Liver (tissue), 9 donors: ENCODE data around the gene CDHR2. TPM values are rescaled to one million over a fixed set of nuclear protein-coding genes. Genes with fewer than 3 reads are reported as not detected.

Experiments
- DNase-seq: peaks from one replicate; pipeline ENCODE4 v3.0.0-alpha.2; 2017; ENCODE audit warnings: low spot score
- H3K27ac ChIP-seq, 2 donors: one replicate each; pipeline ENCODE4 v1.7.0; 2013; ENCODE audit warnings: inconsistent platforms in 2 of 2, low read length in 2 of 2, control low read depth in 1 of 2, low read depth in 1 of 2, mild to moderate bottlenecking in 1 of 2
- H3K27me3 ChIP-seq, 4 donors: one replicate each; pipeline versions ENCODE4 v1.6.1 to v1.7.0; 2013; ENCODE audit warnings: low read length in 3 of 4, inconsistent platforms in 1 of 4, mild to moderate bottlenecking in 1 of 4, moderate library complexity in 1 of 4; ENCODE audit not compliant: control insufficient read depth in 4 of 4, insufficient read depth in 4 of 4
- H3K36me3 ChIP-seq, 4 donors: one replicate each; pipeline versions ENCODE4 v1.6.1 to v1.7.0; 2013; ENCODE audit warnings: low read length in 3 of 4, mild to moderate bottlenecking in 3 of 4, low read depth in 1 of 4, moderate library complexity in 1 of 4; ENCODE audit not compliant: control insufficient read depth in 4 of 4, insufficient read depth in 3 of 4
- H3K4me1 ChIP-seq, 4 donors: one replicate each; pipeline versions ENCODE4 v1.6.1 to v1.7.0; 2013; ENCODE audit warnings: low read length in 3 of 4, mild to moderate bottlenecking in 3 of 4, moderate library complexity in 1 of 4; ENCODE audit not compliant: control insufficient read depth in 4 of 4, insufficient read depth in 4 of 4
- H3K4me3 ChIP-seq, 3 donors: one replicate each; pipeline versions ENCODE4 v1.6.1 to v1.7.0; 2013; ENCODE audit warnings: low read length in 3 of 3, control low read depth in 1 of 3, low read depth in 1 of 3, mild to moderate bottlenecking in 1 of 3
- H3K9ac ChIP-seq, 2 donors: one replicate each; pipeline ENCODE4 v1.7.0; 2013; ENCODE audit warnings: low read length in 2 of 2, mild to moderate bottlenecking in 2 of 2, moderate library complexity in 2 of 2, control low read depth in 1 of 2, low read depth in 1 of 2
- H3K9me3 ChIP-seq, 4 donors: one replicate each; pipeline versions ENCODE4 v1.6.1 to v1.7.0; 2013; ENCODE audit warnings: low read length in 3 of 4; ENCODE audit not compliant: control insufficient read depth in 4 of 4
- ATF3 ChIP-seq: IDR thresholded peaks from 2 replicates; pipeline ENCODE4 v1.6.1; 2016; ENCODE audit warnings: antibody characterized with exemption
- CTCF ChIP-seq: fragments of 150-350 bp; IDR thresholded peaks from 2 replicates; pipeline ENCODE4 v1.5.1; 2017; ENCODE audit warnings: improper control_type of control experiment, low read depth, low read length; ENCODE audit not compliant: missing input control
- EGR1 ChIP-seq, 2 donors: IDR thresholded peaks; 2 replicates each; pipeline ENCODE4 v1.6.1; 2016 to 2018; ENCODE audit warnings: antibody characterized with exemption in 2 of 2, low read depth in 2 of 2
- FOXA1 ChIP-seq: IDR thresholded peaks from 2 replicates; pipeline ENCODE4 v1.6.1; 2016; ENCODE audit warnings: antibody characterized with exemption
- GABPA ChIP-seq, 2 donors: IDR thresholded peaks in 1 of 2; conservative IDR thresholded peaks in 1 of 2; 2 replicates each; pipeline ENCODE4 v1.6.1; 2016; ENCODE audit warnings: antibody characterized with exemption in 2 of 2, mild to moderate bottlenecking in 1 of 2, moderate library complexity in 1 of 2
- HNF4A ChIP-seq, 2 donors: conservative IDR thresholded peaks; 2 replicates each; pipeline ENCODE4 v1.6.1; 2016; ENCODE audit warnings: antibody characterized with exemption in 2 of 2, mild to moderate bottlenecking in 2 of 2
- HNF4G ChIP-seq: IDR thresholded peaks from 2 replicates; pipeline ENCODE4 v1.6.1; 2016; ENCODE audit warnings: antibody characterized with exemption
- JUND ChIP-seq, 2 donors: IDR thresholded peaks; 2 replicates each; pipeline ENCODE4 v1.6.1; 2016; ENCODE audit warnings: antibody characterized with exemption in 2 of 2
- MAX ChIP-seq: IDR thresholded peaks from 2 replicates; pipeline ENCODE4 v1.6.1; 2016; ENCODE audit warnings: antibody characterized with exemption
- NR2F2 ChIP-seq: IDR thresholded peaks from 2 replicates; pipeline ENCODE4 v1.6.1; 2016; ENCODE audit warnings: antibody characterized with exemption
- RAD21 ChIP-seq, 2 donors: IDR thresholded peaks; 2 replicates each; pipeline ENCODE4 v1.6.1; 2016; ENCODE audit warnings: antibody characterized with exemption in 2 of 2, mild to moderate bottlenecking in 2 of 2
- REST ChIP-seq: IDR thresholded peaks from 2 replicates; pipeline ENCODE4 v1.6.1; 2016; ENCODE audit warnings: antibody characterized with exemption, mild to moderate bottlenecking
- RXRA ChIP-seq, 2 donors: IDR thresholded peaks; 2 replicates each; pipeline ENCODE4 v1.6.1; 2017 to 2018; ENCODE audit warnings: antibody characterized with exemption in 2 of 2, mild to moderate bottlenecking in 1 of 2
- SP1 ChIP-seq: IDR thresholded peaks from 2 replicates; pipeline ENCODE4 v1.6.1; 2018; ENCODE audit warnings: antibody characterized with exemption, mild to moderate bottlenecking
- TAF1 ChIP-seq: conservative IDR thresholded peaks from 2 replicates; pipeline ENCODE4 v1.6.1; 2016; ENCODE audit warnings: antibody characterized with exemption, mild to moderate bottlenecking
- YY1 ChIP-seq: IDR thresholded peaks from 2 replicates; pipeline ENCODE4 v1.6.1; 2016; ENCODE audit warnings: antibody characterized with exemption, mild to moderate bottlenecking
- ZBTB33 ChIP-seq: IDR thresholded peaks from 2 replicates; pipeline ENCODE4 v1.6.1; 2016; ENCODE audit warnings: antibody characterized with exemption
- WGBS: extraction: QIAGEN DNeasy Blood & Tissue Kit; methylation state at CpG from one replicate; pipeline ENCODE4 v1.1.7; 2013; 5-methylcytosine and 5-hydroxymethylcytosine counted together
- polyA plus RNA-seq, 2 donors: library from polyadenylated mRNA; stranded (reverse) in 1 of 2; unstranded in 1 of 2; fragments of 200-250 nt in 1 of 2; fragments of >200 nt in 1 of 2; fragmentation: Nextera tagmentation in 1 of 2; extraction: Ambion mirVana in 1 of 2; gene quantifications; one replicate each; pipeline versions ENCODE4 v1.2.1 to v1.2.3, GENCODE V29; 2013 to 2015
- total RNA-seq, 2 donors: library from RNA; depleted of rRNA; stranded (reverse); fragments of >200 nt; gene quantifications; one replicate each; pipeline ENCODE4 v1.2.3, GENCODE V29; 2014
- donor health status: healthy.
- donor health status: healthy.
- donor health status: healthy.
- donor health status: healthy.
- donor health status: healthy.

CDHR2 gene
- total and polyA plus RNA-seq, 4 donors = 8.8 to 23.8 (median 16.6) TPM

GRCh38 chr5:176532795-176533194 lies 16.3 kb upstream of the CDHR2 start:
- Histone ChIP-seq H3K27me3 (no peaks in the 10 kb centered on the region), H3K4me1 (peaks cover 20 to 41% (median 37%) of the 10 kb centered on the region in 4 donors), H3K27ac (peak overlapping the region in 1 of 2 donors; percentile 23), H3K9me3 (no peaks in the 10 kb centered on the region), H3K36me3 (peaks cover 0 to 34% (median 21%) of the 10 kb centered on the region in 4 donors), H3K9ac (no peak overlapping the region), H3K4me3 (no peak overlapping the region)
- DNase-seq = no peak
- WGBS = 95% methylated on average over 9 of the region's 9 CpGs
- TF ChIP-seq CTCF = no peak
- no peak for TF ChIP-seq SP1
- TF ChIP-seq JUND (IDR thresholded peaks at IDR 0.05) = no peak
- no peak for TF ChIP-seq RXRA (IDR thresholded peaks at IDR 0.05)
- TF ChIP-seq EGR1 (IDR thresholded peaks at IDR 0.05; ENCODE audit: low read depth in 2 of 2) = no peak
- no peak for TF ChIP-seq FOXA1
- no peak for TF ChIP-seq YY1
- TF ChIP-seq HNF4G = no peak
- TF ChIP-seq TAF1 = no peak
- no peak for TF ChIP-seq GABPA (IDR thresholded peaks at IDR 0.05 in 1 of 2, conservative IDR thresholded peaks at IDR 0.05 in 1 of 2)
- no peak for TF ChIP-seq ZBTB33
- TF ChIP-seq REST = no peak
- no peak for TF ChIP-seq RAD21 (IDR thresholded peaks at IDR 0.05)
- no peak for TF ChIP-seq NR2F2
- TF ChIP-seq HNF4A (conservative IDR thresholded peaks at IDR 0.05) = no peak
- no peak for TF ChIP-seq MAX
- no peak for TF ChIP-seq ATF3
